Effector CD8-positive, alpha-beta T cell (primary cell): ENCODE results near the gene NPAS3.

ENCODE experiments used
- DNase-seq: peaks from one replicate; lab custom pipeline; 2025; lab: John Stamatoyannopoulos, UW

The NPAS3 gene

DNA sequence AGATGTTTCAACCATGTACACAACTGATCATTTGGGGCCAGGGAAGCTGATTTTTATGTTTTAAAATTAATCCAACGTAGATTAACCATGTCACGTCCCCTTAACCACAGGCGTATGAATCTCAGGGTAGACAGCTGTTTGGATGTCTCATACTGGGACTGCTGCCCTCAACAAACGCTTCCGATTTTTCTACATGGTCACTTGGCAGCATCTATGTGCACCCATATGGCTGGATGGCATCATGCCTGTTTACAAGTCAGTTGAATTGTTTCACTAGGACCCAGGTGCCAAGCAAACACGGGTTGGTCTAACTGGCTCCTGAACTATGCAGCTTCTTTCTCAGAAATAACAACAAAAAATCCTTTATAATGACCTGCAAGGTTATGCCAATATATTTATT is 393.8 kb downstream of the NPAS3 start:
- no peak for DNase-seq

DNA sequence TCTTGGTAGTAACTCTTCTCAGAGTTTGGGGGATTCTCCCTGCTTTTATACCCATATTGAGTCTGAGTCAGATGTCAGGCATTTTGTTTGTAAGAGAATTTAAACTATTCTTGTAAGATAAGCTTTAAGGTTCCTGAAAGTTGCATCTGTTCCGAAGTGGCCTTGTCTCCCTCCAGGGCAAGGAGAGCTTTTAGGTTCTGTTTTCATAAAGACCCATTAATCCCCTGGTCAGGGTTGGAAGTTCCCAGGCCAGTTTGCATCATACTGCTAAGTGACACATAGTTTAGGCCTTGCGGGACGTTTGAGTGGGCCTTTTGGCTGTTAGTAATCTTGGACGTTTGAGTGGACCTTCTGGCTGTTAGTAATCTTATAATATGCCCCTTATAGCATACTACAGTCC is 396.7 kb downstream of the NPAS3 start:
- no peak for DNase-seq

GRCh38 chr14:33342299-33342974 is 403.8 kb downstream of the NPAS3 start:
- DNase-seq, result no peak

- DNase-seq, result no peak
Observed at GRCh38 chr14:33343016-33343415, 404.3 kb downstream of the NPAS3 start.

DNA sequence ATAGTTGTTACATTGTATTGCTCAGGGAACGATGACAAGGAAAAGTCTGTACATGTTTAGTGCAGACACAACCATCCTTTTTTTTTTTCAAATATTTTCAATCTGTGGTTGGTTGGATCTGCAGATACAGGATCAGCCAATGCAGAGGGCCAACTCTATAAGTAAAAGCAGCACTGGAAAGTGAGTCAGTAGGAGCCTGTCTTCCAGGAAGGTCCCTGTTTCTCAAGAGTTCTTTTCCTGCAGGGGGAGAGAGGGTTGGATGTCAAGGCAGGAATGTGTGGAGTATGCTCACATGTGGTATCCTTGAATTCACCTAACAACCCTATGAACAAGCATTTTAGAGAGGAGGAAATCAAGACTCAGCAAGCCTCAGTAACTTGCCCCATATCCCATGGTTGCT is 409.1 kb downstream of the NPAS3 start:
- no peak for DNase-seq

DNA sequence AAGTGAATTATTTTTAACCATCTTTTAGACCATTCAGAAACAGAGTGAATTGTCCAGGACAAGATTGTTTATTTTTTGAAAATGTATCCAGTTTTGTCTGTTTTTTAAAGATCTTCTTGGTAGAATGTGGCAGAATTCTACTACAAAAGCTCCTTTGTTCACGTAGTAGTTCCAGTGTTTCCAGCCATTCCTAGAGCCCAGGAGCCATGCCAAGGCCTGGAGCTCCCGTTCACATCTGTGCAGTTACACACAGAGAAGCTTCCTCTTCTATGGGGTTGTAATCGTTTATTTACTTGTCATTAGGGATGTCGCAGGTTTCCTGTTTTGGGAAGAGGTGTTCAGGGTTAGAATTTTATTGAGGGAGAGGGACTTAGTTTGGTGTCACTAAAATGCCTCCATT is 409.8 kb downstream of the NPAS3 start:
- DNase-seq, result no peak

- DNase-seq, result no peak
Observed at GRCh38 chr14:33349871-33350270, 411.2 kb downstream of the NPAS3 start.

DNA sequence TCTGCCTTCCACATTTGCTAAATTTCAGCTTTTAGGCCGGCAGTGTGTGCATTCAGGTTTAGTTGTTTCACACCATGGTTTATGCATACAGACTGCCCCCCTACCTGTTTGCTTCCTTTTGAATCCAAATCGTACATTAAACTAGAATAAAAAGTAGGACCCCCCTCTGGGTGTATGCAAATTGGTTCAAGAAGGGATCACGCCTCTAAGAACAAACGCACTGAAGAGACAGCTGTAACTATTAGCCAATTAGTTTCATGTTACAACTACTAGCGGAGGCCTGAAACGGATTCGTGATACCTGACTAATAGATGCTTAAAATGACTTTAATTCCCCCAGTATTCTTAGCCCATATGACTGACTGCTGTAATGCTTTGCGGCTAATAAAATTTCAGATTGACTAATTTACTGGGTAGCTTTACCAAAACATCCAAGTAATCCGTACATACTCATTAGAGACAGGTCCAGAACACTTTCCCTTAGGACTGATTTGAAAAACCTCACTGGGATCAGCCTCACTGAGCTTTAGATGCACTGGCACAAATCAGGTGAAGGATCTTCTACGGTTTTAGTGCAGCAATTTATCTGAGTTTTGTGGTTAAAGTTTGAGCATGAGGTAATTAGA is 411.8 kb downstream of the NPAS3 start:
- no peak for DNase-seq

DNA sequence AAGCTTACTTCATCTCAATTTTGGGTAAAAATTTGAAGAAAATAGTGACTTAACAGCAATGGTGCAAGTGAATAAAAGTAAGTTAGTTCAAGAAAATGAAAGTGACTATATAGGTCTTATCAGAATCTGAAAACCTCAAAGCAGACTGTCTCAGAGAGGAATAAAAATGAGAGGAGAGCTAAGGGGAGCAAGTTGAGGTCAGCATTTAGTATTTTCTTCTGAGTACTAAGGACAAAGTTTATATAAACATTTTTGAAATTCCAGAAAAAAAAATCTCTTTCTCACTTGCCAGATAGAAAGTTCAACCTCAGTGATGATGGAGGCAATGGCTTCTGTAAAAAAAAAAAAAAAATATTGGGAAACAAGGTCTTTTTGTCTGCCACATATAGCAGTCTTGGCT is 414.1 kb downstream of the NPAS3 start:
- no peak for DNase-seq

GRCh38 chr14:33356181-33356580 is 417.5 kb downstream of the NPAS3 start:
- no peak for DNase-seq

DNA sequence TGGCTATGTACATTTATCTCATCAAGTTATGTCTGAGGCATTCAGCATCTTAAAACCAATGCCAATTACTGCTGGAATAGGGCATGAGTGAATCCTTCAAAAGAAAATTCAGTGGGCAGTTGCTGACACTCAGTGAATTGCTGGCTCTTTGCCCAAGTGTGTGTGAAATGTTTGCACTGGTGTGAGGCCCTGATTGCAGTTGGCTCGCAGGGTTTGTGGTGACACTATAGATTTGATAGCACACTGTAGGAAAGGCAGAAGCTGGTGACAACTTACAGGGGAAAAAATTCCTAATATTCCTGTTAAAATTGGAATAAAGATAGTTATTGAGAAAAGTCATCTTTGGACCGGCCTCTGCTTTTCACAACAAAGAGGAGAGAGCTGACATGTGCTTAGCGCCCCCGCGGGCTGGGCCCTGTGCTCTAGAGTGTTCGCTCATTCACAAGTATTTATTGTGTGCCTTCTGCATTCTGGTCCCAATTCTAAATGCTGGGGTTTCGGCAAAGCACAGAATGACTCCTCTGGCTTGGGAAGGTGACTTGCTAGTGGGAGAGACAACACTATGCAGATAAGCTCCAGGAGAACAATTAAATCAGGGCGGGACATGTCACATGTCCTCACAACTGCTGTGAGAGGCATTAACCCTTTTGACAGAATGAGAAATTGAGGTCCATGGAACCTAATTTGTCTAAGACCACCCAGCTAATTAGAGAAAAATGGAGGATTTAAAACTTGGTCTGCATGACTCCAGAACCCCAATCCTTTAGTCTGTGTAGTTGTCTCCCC is 418.7 kb downstream of the NPAS3 start:
- no peak for DNase-seq

GRCh38 chr14:33359288-33359881 is 420.7 kb downstream of the NPAS3 start:
- DNase-seq, result no peak

- DNase-seq, result no peak
Observed at GRCh38 chr14:33362934-33363333, 424.3 kb downstream of the NPAS3 start.

- DNase-seq, result no peak
Observed at GRCh38 chr14:33363682-33364081, 425.0 kb downstream of the NPAS3 start.

- no peak for DNase-seq
Observed at GRCh38 chr14:33364466-33364865, 425.8 kb downstream of the NPAS3 start.

- DNase-seq, result no peak
Observed at GRCh38 chr14:33369041-33369440, 430.4 kb downstream of the NPAS3 start.

- no peak for DNase-seq
Observed at GRCh38 chr14:33369972-33370371, 431.3 kb downstream of the NPAS3 start.

GRCh38 chr14:33370426-33370825 is 431.7 kb downstream of the NPAS3 start:
- DNase-seq, result no peak

GRCh38 chr14:33375196-33375595 is 436.5 kb downstream of the NPAS3 start:
- DNase-seq, result no peak

DNA sequence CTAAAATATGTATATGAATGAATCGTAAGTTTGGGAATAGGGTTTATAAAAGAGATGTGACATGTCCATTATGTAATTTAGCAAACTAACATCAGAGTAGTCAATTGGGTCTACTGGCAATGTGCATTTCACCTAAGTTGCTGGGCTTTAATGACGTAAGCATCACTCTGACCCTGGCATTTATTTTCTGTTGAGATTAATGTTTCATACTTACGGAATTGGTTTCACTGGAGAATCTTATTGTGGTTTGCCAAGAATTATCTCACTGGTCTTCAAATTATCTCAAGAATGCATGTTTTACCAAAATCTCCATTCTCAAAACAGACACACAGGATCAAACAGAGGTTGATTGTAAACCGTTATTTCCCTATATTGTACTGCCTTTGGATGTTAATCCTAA is 437.1 kb downstream of the NPAS3 start:
- DNase-seq, result no peak

GRCh38 chr14:33376510-33376909 is 437.8 kb downstream of the NPAS3 start:
- no peak for DNase-seq

DNA sequence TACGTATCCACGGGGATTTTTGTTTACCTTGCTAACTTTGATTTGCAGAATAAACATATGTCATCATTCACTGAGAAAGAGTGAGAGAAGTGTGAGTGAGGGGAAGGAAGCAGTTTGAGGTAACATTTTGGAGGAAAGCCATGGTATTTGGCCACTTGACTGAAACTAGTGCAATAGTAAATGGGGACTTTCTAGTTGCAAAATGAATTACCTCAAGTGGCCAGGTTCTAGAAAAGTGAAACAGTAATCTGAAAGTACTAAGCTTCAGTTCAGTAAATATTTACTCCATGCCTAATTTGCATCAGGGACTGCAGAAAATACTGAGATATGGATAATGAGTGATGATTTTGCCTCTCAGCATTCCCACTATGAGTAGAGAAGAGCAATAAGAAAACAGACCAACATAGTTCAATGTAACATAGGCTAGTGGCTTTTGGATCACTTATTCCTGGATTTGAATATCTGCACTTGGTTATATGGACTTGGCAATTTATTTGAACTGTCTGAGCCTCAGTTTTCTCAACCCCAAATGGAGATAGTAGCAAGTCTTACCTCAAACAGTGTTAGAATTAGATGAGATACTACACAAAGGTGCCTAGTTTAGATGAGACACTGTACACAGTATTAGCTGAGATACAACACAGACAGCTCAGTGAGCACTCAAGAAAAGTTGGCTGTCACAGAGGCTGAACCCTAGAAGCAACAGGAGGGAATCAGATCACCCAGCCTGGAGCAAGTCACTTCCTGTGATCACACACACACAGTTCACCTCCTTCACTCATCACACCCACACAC is 439.1 kb downstream of the NPAS3 start:
- no peak for DNase-seq
